HEK293T (cell line): ENCODE data around the gene DOCK2.

ENCODE experiments used
- CTCF ChIA-PET: fragments of 350-600 bp; formaldehyde crosslinking; extraction: SDS; loops from one replicate; lab custom pipeline; 2021; ENCODE audit warnings: antibody characterized with exemption, inconsistent platforms; lab: Yijun Ruan, JAX
- POLR2A ChIA-PET: fragments of 350-600 bp; formaldehyde crosslinking; extraction: SDS; loops from one replicate; lab custom pipeline; 2020; ENCODE audit warnings: antibody characterized with exemption, inconsistent platforms; lab: Yijun Ruan, JAX
- DNase-seq: peaks from one replicate; pipeline ENCODE4 v3.0.0; 2012; ENCODE audit warnings: mixed read lengths; ENCODE audit errors: extremely low spot score
- ARNT ChIP-seq: fragments of 450-650 bp; IDR thresholded peaks from 2 replicates; pipeline ENCODE4 v1.6.1; 2017; ENCODE audit warnings: mild to moderate bottlenecking
- BHLHE40 ChIP-seq: fragments of 450-650 bp; IDR thresholded peaks from 2 replicates; pipeline ENCODE4 v1.6.1; 2016; ENCODE audit warnings: mild to moderate bottlenecking, moderate library complexity, borderline replicate concordance
- CTBP1 ChIP-seq: fragments of 450-650 bp; IDR thresholded peaks from 2 replicates; pipeline ENCODE4 v1.6.1; 2016; ENCODE audit warnings: borderline replicate concordance
- ELF4 ChIP-seq: fragments of 450-650 bp; IDR thresholded peaks from 2 replicates; pipeline ENCODE4 v1.6.1; 2017; ENCODE audit warnings: antibody characterized with exemption
- FOXA1 ChIP-seq: fragments of 450-650 bp; IDR thresholded peaks from 2 replicates; pipeline ENCODE4 v1.6.1; 2016; ENCODE audit warnings: mild to moderate bottlenecking
- FOXK2 ChIP-seq: fragments of 450-650 bp; IDR thresholded peaks from 2 replicates; pipeline ENCODE4 v1.6.1; 2016; ENCODE audit warnings: mild to moderate bottlenecking
- FOXM1 ChIP-seq: fragments of 450-650 bp; IDR thresholded peaks from 2 replicates; pipeline ENCODE4 v1.6.1; 2017; ENCODE audit warnings: mild to moderate bottlenecking, borderline replicate concordance
- HDGF ChIP-seq: fragments of 450-650 bp; IDR thresholded peaks from 2 replicates; pipeline ENCODE4 v1.6.1; 2017; ENCODE audit warnings: antibody characterized with exemption, borderline replicate concordance
- L3MBTL2 ChIP-seq: fragments of 450-650 bp; conservative IDR thresholded peaks from 2 replicates; pipeline ENCODE4 v1.6.1; 2016; ENCODE audit warnings: mild to moderate bottlenecking
- LEF1 ChIP-seq: fragments of 450-650 bp; IDR thresholded peaks from 2 replicates; pipeline ENCODE4 v1.6.1; 2017; ENCODE audit warnings: mild to moderate bottlenecking, borderline replicate concordance
- NFRKB ChIP-seq: fragments of 450-650 bp; IDR thresholded peaks from 2 replicates; pipeline ENCODE4 v1.6.1; 2016; ENCODE audit warnings: mild to moderate bottlenecking, moderate library complexity
- SP1 ChIP-seq: fragments of 450-650 bp; IDR thresholded peaks from 2 replicates; pipeline ENCODE4 v1.6.1; 2017
- SUZ12 ChIP-seq: fragments of 450-650 bp; IDR thresholded peaks from 2 replicates; pipeline ENCODE4 v1.6.1; 2016; ENCODE audit warnings: mild to moderate bottlenecking
- TARDBP ChIP-seq: fragments of 450-650 bp; IDR thresholded peaks from 2 replicates; pipeline ENCODE4 v1.6.1; 2016
- ZNF384 ChIP-seq: fragments of 450-650 bp; IDR thresholded peaks from 2 replicates; pipeline ENCODE4 v1.6.1; 2016
- TF ChIP-seq, protein P1 (sequence below): fragments of 450-650 bp; IDR thresholded peaks from 2 replicates; pipeline ENCODE4 v1.6.1; 2016

The DOCK2 gene

DNA sequence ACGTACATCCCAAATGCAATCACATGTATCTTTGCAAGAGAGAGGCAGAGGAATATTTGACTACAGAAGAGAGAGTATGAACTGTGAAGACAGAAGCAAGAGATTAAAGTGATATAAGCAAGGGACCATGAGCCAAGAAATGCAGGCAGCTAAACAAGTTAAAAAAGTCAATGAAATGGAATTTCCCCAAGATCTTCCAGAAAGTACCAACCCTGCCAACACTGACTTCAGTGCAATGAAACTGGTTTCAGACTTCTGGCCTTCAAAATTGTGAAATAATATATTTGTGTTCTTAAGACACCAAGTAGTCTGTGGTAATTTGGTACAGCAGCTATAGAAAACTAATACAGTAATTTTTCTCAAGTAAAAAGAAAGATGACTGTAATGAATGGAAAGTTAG lies 489.6 kb downstream of the DOCK2 start:
- no peak for DNase-seq
- ChIA-PET CTCF (no interaction called here), POLR2A (no interaction called here)
- TF ChIP-seq TARDBP (no peak), SUZ12 (no peak), HDGF (no peak), LEF1 (no peak), FOXK2 (no peak), ZNF384 (no peak), ELF4 (no peak), CTBP1 (no peak), SP1 (no peak)
- TF ChIP-seq, protein P1, sequence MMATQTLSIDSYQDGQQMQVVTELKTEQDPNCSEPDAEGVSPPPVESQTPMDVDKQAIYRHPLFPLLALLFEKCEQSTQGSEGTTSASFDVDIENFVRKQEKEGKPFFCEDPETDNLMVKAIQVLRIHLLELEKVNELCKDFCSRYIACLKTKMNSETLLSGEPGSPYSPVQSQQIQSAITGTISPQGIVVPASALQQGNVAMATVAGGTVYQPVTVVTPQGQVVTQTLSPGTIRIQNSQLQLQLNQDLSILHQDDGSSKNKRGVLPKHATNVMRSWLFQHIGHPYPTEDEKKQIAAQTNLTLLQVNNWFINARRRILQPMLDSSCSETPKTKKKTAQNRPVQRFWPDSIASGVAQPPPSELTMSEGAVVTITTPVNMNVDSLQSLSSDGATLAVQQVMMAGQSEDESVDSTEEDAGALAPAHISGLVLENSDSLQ = no peak

DNA sequence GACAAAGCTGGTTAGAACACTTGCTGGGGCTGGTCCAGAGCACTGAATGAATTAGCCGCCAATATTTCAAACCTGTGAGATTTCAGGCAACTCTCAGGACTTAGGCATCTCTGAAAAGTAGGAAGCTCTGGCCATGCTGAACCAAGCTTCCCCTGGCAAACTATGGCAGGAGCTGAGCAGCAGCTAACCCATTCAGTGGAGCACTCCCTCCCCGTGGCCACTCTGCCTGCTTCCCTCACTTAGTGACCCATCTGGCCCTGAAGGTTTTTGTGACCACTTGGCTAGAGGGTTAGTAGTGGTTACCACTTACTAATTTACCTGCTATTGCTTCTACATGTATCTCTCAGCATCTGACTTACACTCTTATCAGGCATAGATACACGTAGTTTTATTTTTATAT lies 494.2 kb downstream of the DOCK2 start:
- TF ChIP-seq, protein P1 = no peak
- TF ChIP-seq ARNT (no peak), ZNF384 (no peak), TARDBP (no peak), LEF1 (no peak), ELF4 (no peak), BHLHE40 (no peak), NFRKB (no peak), SP1 (no peak), FOXA1 (no peak)
- ChIA-PET CTCF (no interaction called here), POLR2A (no interaction called here)
- DNase-seq = no peak

DNA sequence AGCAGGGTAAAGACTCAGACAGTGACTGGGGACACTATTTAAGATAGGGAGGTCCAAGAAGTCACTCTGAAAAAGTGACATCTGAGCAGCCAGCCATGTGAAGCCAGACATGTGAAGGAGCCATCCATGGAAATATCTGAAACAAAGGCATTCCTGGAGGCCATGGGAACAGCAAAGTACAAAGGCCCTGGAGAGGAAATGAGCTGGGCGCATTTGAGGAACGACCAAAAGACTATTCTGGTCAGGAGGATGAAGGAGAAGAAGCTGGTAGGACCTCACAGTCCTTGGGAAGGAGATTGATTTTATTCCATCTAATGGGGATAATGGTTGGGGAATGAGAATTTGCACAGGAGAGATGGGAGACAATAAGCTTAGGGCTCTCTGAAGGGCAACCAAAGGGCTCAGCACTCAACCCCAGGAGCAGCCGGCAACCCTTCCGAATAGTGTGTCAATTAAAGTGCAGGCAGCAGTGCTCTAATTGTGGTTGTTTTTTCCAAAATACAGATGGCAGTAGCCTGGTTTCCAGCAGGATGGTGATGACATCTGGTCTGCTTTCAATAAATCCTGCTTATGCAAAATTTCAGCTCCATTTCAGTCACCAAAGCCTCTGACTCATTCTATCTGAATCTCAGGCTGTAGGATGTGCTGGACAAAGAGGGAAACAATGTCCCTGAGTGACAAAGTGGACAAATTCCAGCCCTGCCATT lies 495.3 kb downstream of the DOCK2 start:
- TF ChIP-seq ARNT (no peak), CTBP1 (no peak), FOXK2 (no peak), FOXM1 (no peak), ZNF384 (no peak), LEF1 (no peak), FOXA1 (no peak), SP1 (no peak), ELF4 (no peak), TARDBP (no peak), BHLHE40 (no peak), SUZ12 (no peak), HDGF (no peak), L3MBTL2 (no peak), NFRKB (no peak)
- TF ChIP-seq, protein P1 = no peak
- POLR2A ChIA-PET = no interaction called here
- CTCF ChIA-PET = no interaction called here
- no peak for DNase-seq
